ENCODE results near the gene KIDINS220. TPM values are rescaled to one million over a fixed set of nuclear protein-coding genes. Genes with fewer than 3 reads are reported as not detected.

The KIDINS220 gene
- polyA plus RNA-seq, 1 donor from 2014 or later: 329 TPM

GRCh38 chr2:8848328-8849100 is 11.1 kb upstream of the KIDINS220 start:
- H3K9me3 ChIP-seq (ENCODE audit: low read length): no peaks in the 10 kb centered on the region
- no peak overlapping the region for H3K9ac ChIP-seq (ENCODE audit: low read length)
- no peaks in the 10 kb centered on the region for H3F3A ChIP-seq (ENCODE audit: insufficient read depth, low read length, poor library complexity, severe bottlenecking)
- H4K20me1 ChIP-seq (ENCODE audit: insufficient read depth): no peaks in the 10 kb centered on the region
- TF ChIP-seq TAF1 (IDR thresholded peaks at IDR 0.05; ENCODE audit: low read depth): no peak
- TF ChIP-seq REST (IDR thresholded peaks at IDR 0.05; ENCODE audit: borderline replicate concordance): no peak
- no peak for TF ChIP-seq MXI1 (conservative IDR thresholded peaks at IDR 0.05; ENCODE audit: poor library complexity, severe bottlenecking)
- no peak for TF ChIP-seq EP300 (conservative IDR thresholded peaks at IDR 0.05; ENCODE audit: poor library complexity, severe bottlenecking)
- no peaks in the 10 kb centered on the region for H3K27me3 ChIP-seq (ENCODE audit: insufficient read depth, low read depth, low read length)
- no peak overlapping the region for H3K4me2 ChIP-seq (ENCODE audit: low read length)
- H3K79me2 ChIP-seq (replicated peaks; ENCODE audit: insufficient read depth, low read length): no peaks in the 10 kb centered on the region
- no peaks in the 10 kb centered on the region for H3K36me3 ChIP-seq (ENCODE audit: insufficient read depth, low read length)
- H3K27ac ChIP-seq (ENCODE audit: low read length): no peak overlapping the region
- H2AFZ ChIP-seq (ENCODE audit: low read depth, low read length): no peak overlapping the region
- H3K9me2 ChIP-seq (ENCODE audit: insufficient read depth, low read length): no peaks in the 10 kb centered on the region
- H3K4me3 ChIP-seq (ENCODE audit: low read length): no peak overlapping the region

GRCh38 chr2:8847400-8847799 is 10.0 kb upstream of the KIDINS220 start:
- H3K9me3 ChIP-seq (ENCODE audit: low read length): no peaks in the 10 kb centered on the region
- no peaks in the 10 kb centered on the region for H3K79me2 ChIP-seq (replicated peaks; ENCODE audit: insufficient read depth, low read length)
- no peaks in the 10 kb centered on the region for H3F3A ChIP-seq (ENCODE audit: insufficient read depth, low read length, poor library complexity, severe bottlenecking)
- no peaks in the 10 kb centered on the region for H4K20me1 ChIP-seq (ENCODE audit: insufficient read depth)
- H3K36me3 ChIP-seq (ENCODE audit: insufficient read depth, low read length): no peaks in the 10 kb centered on the region
- H3K9me2 ChIP-seq (ENCODE audit: insufficient read depth, low read length): no peaks in the 10 kb centered on the region
- no peak overlapping the region for H3K4me3 ChIP-seq (ENCODE audit: low read length)
- no peak overlapping the region for H3K4me2 ChIP-seq (ENCODE audit: low read length)
- H3K27me3 ChIP-seq (ENCODE audit: insufficient read depth, low read depth, low read length): no peaks in the 10 kb centered on the region
- no peak for TF ChIP-seq EZH2 (IDR thresholded peaks at IDR 0.05; ENCODE audit: borderline replicate concordance, insufficient read depth, low read length, poor library complexity, severe bottlenecking)
- no peak for TF ChIP-seq CTCF (IDR thresholded peaks at IDR 0.05; ENCODE audit: poor library complexity, severe bottlenecking)
- TF ChIP-seq MXI1 (conservative IDR thresholded peaks at IDR 0.05; ENCODE audit: poor library complexity, severe bottlenecking): no peak
- TF ChIP-seq TAF1 (IDR thresholded peaks at IDR 0.05; ENCODE audit: low read depth): no peak
- TF ChIP-seq POLR2AphosphoS5 (IDR thresholded peaks at IDR 0.05): no peak
- no peak for TF ChIP-seq REST (IDR thresholded peaks at IDR 0.05; ENCODE audit: borderline replicate concordance)
- TF ChIP-seq EP300 (conservative IDR thresholded peaks at IDR 0.05; ENCODE audit: poor library complexity, severe bottlenecking): no peak
- H3K27ac ChIP-seq (ENCODE audit: low read length): no peak overlapping the region
- no peak overlapping the region for H3K9ac ChIP-seq (ENCODE audit: low read length)
- no peak overlapping the region for H2AFZ ChIP-seq (ENCODE audit: low read depth, low read length)
